Hindlimb muscle (tissue), 1 donor: ENCODE results near the gene LIMS2. TPM values are rescaled to one million over a fixed set of nuclear protein-coding genes. Genes with fewer than 3 reads are reported as not detected.

Experiments
- DNase-seq: peaks from one replicate; pipeline ENCODE4 v3.0.0-alpha.2; 2013
- polyA plus RNA-seq: library from polyadenylated mRNA; unstranded; fragments of 120-200 nt; gene quantifications from one replicate; pipeline ENCODE4 v1.2.1, GENCODE V29; 2013; ENCODE audit not compliant: insufficient read length

The LIMS2 gene
- polyA plus RNA-seq, 1 donor = 52.6 TPM

DNA sequence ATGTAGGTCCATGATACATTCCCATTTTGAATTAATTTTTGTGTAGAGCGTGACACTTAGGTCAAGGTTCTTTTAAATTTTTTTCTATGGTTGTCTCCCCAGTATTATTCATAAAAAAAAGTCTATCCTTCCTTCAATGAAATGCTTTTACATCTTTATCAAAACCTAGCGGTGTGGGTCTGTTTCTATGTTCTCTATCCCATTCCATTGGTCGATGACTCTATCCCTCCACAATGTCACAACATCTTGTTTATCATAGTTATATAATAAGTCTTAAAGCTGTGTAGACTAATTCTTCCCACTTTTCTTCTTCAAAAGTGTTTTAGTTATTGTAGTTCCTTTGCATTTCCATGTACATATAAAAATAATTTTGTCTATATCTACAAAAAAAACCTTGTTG is 76.6 kb downstream of the LIMS2 start:
- DNase-seq = no peak

DNA sequence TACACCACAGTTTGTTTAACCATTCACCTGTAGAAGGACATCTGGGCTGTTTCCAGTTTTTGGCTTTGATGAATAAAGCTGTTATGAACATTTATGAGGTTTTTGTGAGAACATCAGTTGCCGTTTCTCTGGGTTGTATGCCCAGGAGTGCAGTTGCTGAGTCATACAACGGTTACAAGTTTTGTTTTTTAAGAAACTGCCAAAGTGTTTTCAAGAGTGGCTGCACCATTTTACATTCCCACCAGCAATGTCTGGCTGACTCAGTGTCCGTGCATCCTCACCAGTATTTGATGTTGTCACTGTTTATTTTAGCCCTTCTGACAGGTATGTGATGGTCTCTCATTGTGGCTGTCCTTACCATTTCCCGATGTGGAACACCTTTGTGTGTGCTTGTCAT is 77.3 kb downstream of the LIMS2 start:
- no peak for DNase-seq

DNA sequence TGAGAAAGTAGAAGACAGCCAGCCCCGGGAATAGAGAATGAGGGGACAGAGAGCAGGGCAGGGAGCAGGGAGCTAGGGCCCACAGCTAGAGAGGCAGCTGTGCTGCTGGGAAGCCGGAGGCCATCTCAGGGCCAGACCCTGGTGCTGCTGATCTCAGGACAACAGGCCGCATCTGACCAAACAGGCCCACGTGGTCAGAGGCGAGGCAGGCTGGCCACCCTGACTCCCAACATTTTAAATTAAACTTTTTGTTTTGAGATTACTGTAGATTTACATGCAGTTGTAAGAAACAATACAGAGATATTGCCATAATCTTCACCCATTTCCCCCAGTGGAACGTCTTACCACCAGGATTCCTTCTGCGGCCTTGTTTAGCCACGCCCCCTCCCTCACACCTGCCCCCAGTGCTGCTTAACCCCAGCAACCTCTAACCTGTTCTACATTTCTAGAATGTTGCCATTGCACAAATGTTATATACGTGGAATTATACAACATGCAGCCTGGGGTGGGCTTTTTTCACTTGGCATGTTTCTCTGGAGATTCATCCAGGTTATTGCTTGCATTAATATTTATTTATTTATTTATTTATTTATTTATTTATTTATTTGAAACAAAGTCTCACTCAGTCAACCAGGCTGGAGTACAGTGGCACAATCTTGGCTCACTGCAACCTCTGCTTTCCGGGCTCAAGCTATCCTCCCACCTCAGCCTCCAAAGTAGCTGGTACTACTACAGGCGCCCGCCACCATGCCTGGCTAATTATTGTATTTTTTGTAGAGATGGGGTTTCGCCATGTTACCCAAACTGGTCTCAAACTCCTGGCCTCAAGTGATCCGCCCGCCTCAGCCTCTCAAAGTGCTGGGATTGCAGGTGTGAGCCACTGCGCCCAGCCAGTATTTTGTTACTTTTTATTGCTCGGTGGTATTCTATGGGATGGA is 78.0 kb downstream of the LIMS2 start:
- DNase-seq = no peak

DNA sequence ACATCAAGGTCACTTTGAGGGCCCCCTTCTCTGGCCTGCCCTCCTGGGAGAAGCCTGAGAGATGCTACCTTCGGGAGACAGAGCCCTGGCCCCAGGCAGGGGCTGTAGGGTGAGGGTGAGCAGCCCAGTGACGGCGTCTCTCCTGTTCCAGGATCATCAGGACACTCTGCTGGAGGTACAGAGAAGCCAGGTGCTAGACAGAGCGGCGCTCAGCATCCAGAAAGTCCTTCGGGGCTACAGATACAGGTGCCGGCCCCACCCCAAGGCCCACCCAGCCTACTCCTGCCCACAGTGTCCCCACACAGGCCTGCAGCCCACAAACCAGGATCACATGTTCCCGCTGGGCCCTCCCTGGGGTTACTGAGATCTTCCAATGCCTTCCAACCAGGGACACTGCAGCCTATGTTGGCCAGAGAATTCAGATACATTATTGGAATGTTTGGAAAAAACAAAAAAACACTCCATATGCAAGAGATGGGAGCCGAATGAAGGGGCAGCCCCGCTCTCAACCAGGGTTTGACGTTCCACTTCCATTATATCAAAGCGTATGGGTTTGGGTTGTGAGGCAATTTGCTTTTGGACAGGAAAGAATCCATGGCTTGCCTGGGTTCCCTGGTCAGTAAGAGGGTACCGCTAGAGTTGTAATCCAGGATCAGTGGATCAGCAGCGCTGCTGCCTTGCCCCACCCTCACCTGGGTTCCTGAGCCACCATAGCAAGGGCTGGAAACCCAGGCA is 78.9 kb downstream of the LIMS2 start:
- no peak for DNase-seq

DNA sequence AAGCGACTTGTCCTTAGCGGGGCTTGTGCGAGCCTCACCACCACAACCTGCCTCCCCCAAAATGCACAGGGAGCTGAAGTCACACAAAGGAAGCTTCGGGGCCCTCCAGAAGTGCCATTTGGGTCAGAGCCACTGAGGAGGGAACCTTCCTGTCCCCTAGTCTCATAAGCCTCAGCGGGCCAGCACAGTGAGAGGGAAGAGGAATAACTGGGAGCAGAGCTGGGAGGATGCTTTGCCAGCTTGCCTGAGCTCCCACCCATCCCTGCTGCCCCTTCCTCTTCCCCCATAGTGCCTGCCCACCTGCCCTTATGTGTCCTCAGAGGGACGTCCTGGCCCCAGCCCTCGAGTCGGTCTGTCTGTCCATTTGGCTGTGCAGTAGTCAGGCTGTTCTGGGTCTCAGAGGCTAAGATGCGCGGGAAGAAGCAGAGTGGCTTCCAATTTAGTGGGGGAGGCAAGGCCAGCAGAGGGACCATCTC is 81.2 kb downstream of the LIMS2 start:
- DNase-seq = no peak

DNA sequence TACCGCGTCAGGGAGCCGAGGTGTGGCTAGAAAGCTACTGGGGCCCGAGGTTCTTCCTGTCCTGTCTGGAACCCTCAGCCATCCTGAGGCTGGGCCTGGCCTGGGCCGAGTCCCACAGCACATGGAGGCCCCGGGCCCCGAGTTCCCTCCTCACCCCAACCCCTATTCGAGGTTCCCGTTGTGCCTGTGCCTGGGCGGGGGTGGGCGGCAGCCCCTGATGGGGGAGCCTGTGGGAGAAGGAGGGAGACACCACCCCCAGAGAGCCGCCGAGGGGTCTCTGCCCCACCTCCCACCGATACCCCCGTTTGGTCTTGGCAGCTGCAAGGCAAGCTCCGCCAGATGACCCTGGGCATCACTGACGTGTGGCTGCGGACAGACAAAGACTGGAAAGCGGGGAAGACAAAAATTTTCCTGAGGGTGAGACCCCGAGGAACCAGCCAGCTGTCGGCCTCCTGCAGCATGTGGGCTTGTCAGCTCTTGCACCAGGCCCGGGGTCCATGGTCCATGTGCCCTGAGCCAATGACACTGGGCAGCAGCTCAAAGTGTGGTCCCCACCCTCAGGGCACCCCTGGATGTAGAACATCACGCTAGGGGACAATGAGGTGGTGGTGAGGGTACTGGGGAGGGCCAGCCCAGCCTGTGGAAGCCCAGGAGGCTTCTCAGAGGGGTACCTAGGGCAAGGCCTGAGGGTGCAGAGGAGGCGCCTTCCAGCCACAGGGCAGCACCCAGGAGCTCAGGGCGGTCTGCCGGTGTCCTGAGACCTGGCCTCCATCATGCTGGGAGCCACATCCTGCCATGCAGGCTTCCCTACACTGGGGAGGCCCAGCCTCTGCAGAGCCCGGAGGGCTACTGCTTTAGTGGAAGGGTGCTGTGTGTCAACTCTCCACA is 81.9 kb downstream of the LIMS2 start:
- no peak for DNase-seq

DNA sequence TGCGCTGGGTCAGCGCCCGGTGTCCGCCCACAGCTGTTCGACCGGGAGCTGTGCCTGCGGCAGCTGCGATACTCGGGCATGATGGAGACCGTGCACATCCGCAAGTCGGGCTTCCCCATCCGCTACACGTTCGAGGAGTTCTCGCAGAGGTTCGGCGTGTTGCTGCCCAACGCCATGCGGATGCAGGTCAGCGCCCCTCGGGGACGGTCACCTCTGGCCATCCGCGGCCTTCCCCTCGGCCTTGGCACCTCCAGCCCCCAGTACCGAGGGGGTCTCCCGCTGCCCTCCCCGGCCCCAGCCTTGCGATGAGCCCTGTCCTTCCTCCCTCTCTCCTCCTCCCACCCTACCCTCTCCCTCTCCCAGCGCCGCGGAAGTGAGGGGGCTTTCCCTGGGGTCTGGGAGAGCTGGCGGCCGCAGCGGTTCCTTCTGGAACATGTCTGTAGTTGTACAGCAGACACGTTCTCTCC is 82.5 kb downstream of the LIMS2 start:
- DNase-seq = no peak

DNA sequence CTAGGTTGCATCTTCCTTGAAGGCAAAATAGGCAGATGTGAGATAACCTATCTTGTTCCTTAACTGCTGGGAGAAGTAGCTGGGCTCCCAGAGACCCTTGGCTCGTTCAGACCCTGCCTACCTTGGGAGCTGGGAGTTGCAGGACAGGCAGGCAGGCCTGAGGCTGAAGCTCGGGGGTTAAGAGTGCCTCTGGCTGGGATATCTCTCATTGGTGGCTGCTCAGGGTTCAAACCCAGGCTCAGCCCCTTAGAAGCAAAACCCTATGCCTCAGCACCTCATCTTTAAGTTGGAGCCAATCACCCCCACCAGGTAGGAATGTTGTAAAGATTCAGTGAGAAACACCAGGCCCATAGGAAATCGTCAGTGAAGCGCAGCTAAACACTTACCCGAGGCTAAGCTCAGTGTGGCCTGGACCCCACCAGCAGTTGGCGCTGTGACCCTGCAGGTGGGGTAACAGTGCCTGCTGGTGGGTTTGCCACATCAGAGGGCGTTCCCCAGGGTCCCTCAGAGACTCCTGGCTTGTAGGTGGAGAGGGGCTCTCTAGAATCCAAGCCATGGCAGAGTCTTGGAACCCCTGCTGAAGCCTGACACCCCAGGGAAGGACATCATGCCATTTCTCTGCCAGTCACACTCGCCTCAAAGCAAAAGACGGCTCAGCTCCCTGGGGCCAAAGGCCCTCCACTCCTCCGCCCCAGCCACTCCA is 84.0 kb downstream of the LIMS2 start:
- DNase-seq = peak; percentile 25

DNA sequence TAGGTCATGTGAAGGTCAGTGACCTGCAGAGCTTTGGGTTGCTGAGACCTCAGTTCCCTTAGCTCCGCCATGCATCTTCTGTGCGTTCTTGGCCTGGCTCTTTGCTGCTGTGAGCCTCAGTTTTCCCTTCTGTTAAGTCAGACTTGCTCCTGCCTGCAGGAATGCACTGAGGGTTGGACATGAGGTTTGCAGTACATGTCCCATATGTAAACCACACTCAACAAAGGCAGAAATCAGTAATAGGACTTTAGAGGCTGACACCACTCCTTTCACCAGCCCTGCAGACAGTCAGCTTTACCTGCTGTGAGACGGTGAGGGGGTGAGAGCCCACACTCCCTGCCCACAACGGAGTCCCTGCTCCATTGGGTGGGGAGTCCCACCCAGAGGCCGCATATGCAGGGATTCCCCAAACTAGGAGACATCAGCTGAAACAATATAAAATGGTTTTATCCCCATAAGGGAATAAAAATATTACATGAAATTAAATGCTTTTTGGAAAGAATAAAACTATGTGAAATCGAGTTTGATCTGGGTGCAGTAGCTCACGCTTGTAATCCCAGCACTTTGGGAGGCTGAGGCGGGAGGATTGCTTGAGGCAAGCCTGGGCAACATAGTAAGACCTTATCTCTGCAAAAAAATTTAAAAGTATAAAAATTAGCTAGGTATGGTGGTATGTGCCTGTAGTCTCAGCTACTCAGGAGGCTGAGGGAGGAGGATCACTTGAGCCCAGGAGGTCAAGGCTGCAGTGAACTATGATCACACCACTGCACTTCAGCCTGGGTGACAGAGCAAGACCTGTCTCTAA is 84.7 kb downstream of the LIMS2 start:
- no peak for DNase-seq

DNA sequence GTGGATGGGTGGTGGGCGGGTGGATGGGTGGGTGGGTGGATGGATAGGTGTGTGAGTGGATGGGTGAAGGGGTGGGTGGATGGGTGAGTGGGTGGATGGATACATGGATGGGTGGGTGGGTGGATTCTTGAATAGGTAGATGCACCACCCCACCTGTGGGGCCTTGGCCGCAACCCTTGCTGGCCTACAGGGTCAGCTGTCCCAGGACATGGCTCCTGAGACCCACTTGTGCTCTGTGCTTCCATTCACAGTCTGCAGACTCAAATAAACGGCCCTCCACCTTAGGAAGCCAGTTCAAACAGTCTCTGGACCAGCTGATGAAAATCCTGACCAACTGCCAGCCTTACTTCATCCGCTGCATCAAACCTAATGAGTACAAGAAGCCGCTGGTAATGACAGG is 85.5 kb downstream of the LIMS2 start:
- no peak for DNase-seq

DNA sequence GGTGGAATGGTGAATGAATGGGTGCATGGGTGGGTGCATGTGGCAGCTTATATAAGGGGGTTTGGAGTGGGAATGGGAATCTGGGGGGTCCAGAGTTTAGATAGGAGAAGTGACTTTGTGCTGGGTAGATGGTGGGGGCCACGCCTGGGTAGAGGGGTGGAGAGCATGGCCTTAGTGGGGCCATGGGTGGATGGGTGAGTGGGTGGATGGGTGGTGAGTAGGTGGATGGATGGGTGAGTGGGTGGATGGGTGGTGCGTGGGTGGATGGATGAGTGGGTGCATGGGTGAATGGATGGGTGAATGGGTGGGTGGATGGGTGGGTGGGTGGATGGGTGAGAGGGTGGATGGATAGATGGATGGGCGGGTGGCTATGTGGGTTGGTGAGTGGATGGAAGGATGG is 86.0 kb downstream of the LIMS2 start:
- DNase-seq = no peak

Other genes with a start within 250 kb of the LIMS2 start
- gene IWS1, start 149.0 kb downstream of the LIMS2 start, polyA plus RNA-seq = 41.8 TPM
- gene MYO7B, start 139.8 kb downstream of the LIMS2 start, polyA plus RNA-seq = 1.4 TPM
- gene GPR17, start 29.4 kb downstream of the LIMS2 start, polyA plus RNA-seq = 2.9 TPM
- gene SFT2D3, start 26.0 kb upstream of the LIMS2 start, polyA plus RNA-seq = not detected
- 28.3 TPM for gene WDR33, start 135.6 kb upstream of the LIMS2 start, polyA plus RNA-seq
- 49.3 TPM for gene POLR2D, start 182.6 kb upstream of the LIMS2 start, polyA plus RNA-seq
- 14.8 TPM for gene AMMECR1L, start 210.4 kb upstream of the LIMS2 start, polyA plus RNA-seq